HCT116 (cell line): ENCODE results near the gene CAB39. TPM values are rescaled to one million over a fixed set of nuclear protein-coding genes. Genes with fewer than 3 reads are reported as not detected.
A peak's percentile ranks its signal among the peaks of the same experiment; 100 is the strongest.

Source experiments
- ATAC-seq: fragments of 200-7000 bp; cut with Tn5 transposase; 2 replicates; pipeline ENCODE4 v1.9.1; 2020; ENCODE audit warnings: mild to moderate bottlenecking, moderate library complexity
- BruUV-seq: library from RNA; stranded (reverse); fragments of 400-500 nt; replicated peaks from 2 replicates; lab custom pipeline; 2021; lab: Mats Ljungman, UMichigan
- CTCF ChIA-PET: fragments of 300-600 bp; sonication (Branson Sonifier 250); formaldehyde crosslinking; loops from one replicate; lab custom pipeline; 2021; ENCODE audit warnings: antibody characterized with exemption; lab: Charles Lee
- POLR2A ChIA-PET: fragments of 300-600, 350-600 bp; sonication (Branson Sonifier 250); formaldehyde crosslinking; loops from one replicate; lab custom pipeline; 2021; ENCODE audit warnings: antibody characterized with exemption; lab: Charles Lee
- RAD21 ChIA-PET, 2 experiments: fragments of 300-600 bp; sonication (Branson Sonifier 250); formaldehyde crosslinking; loops; one replicate each; lab custom pipeline; 2023; ENCODE audit warnings: low total read pairs in 2 of 2; ENCODE audit not compliant: uncharacterized antibody in 2 of 2, unreplicated experiment in 2 of 2, low non-redundant PET in 1 of 2; lab: Charles Lee
- DNase-seq: peaks from one replicate; pipeline ENCODE4 v3.0.0-alpha.2; 2010; ENCODE audit warnings: low read depth, low spot score
- H2AFZ ChIP-seq: fragments of 200-600 bp; shearing (Covaris generic), sonication (generic); 2 replicates; pipeline ENCODE4 v1.6.1; 2017; ENCODE audit warnings: low read depth, mixed run types, mixed read lengths, antibody characterized with exemption, low read length; ENCODE audit not compliant: poor library complexity, severe bottlenecking
- H3K27ac ChIP-seq: 2 replicates; pipeline ENCODE4 v1.5.1; 2012; ENCODE audit warnings: low read depth, low read length
- H3K27me3 ChIP-seq: fragments of 200-600 bp; sonication (generic); 2 replicates; pipeline ENCODE4 v1.6.1; 2016; ENCODE audit warnings: mixed run types, low read length, mixed read lengths; ENCODE audit not compliant: insufficient read depth
- H3K36me3 ChIP-seq, 2 experiments: fragments of 200-500 bp in 1 of 2; fragments of 200-600 bp in 1 of 2; sonication (Bioruptor generic) in 1 of 2; sonication (generic) in 1 of 2; 2 replicates each; pipeline versions ENCODE4 v1.5.1 to v1.6.1; 2014 to 2016; ENCODE audit warnings: low read length in 2 of 2, inconsistent platforms in 1 of 2, mixed read lengths in 1 of 2, mixed run types in 1 of 2; ENCODE audit not compliant: insufficient read depth in 2 of 2, control insufficient read depth in 1 of 2
- H3K4me1 ChIP-seq, 2 experiments: fragments of 200-600 bp in 1 of 2; sonication (generic) in 1 of 2; 2 replicates each; pipeline versions ENCODE4 v1.5.1 to v1.6.1; 2012 to 2017; ENCODE audit warnings: low read length in 2 of 2, inconsistent platforms in 1 of 2, mild to moderate bottlenecking in 1 of 2, mixed read lengths in 1 of 2, mixed run types in 1 of 2, moderate library complexity in 1 of 2; ENCODE audit not compliant: insufficient read depth in 2 of 2, control insufficient read depth in 1 of 2
- H3K4me2 ChIP-seq: fragments of 200-600 bp; sonication (generic); 2 replicates; pipeline ENCODE4 v1.6.1; 2017; ENCODE audit warnings: mixed run types, low read length, mixed read lengths
- H3K4me3 ChIP-seq, 2 experiments: fragments of 200-600 bp in 1 of 2; sonication (generic) in 1 of 2; replicated peaks in 1 of 2; 2 replicates each; pipeline ENCODE4 v1.5.1; 2011 to 2016; ENCODE audit warnings: low read length in 2 of 2, control low read depth in 1 of 2, low read depth in 1 of 2, mild to moderate bottlenecking in 1 of 2, mixed read lengths in 1 of 2, mixed run types in 1 of 2
- H3K79me2 ChIP-seq: fragments of 200-600 bp; sonication (generic); 2 replicates; pipeline ENCODE4 v1.6.1; 2017; ENCODE audit warnings: mild to moderate bottlenecking, mixed run types, low read length, moderate library complexity, mixed read lengths; ENCODE audit not compliant: insufficient read depth
- H3K9ac ChIP-seq: fragments of 200-600 bp; sonication (generic); 2 replicates; pipeline ENCODE4 v1.6.1; 2016; ENCODE audit warnings: low read length, mixed read lengths
- H3K9me2 ChIP-seq: fragments of 200-600 bp; sonication (generic), shearing (Covaris generic); 2 replicates; pipeline ENCODE4 v1.6.1; 2017; ENCODE audit warnings: mixed run types, mild to moderate bottlenecking, moderate library complexity; ENCODE audit not compliant: insufficient read depth
- H3K9me3 ChIP-seq, 2 experiments: fragments of 200-500 bp in 1 of 2; fragments of 200-600 bp in 1 of 2; sonication (Bioruptor generic) in 1 of 2; sonication (generic) in 1 of 2; 2 replicates each; pipeline ENCODE4 v1.6.1; 2014 to 2017; ENCODE audit warnings: low read length in 2 of 2, mixed read lengths in 2 of 2, inconsistent platforms in 1 of 2, low read depth in 1 of 2, mild to moderate bottlenecking in 1 of 2, mixed run types in 1 of 2, moderate library complexity in 1 of 2; ENCODE audit not compliant: control insufficient read depth in 1 of 2, insufficient read depth in 1 of 2
- H4K20me1 ChIP-seq: fragments of 200-600 bp; sonication (generic), shearing (Covaris generic); 2 replicates; pipeline ENCODE4 v1.6.1; 2017; ENCODE audit warnings: mixed run types, mild to moderate bottlenecking, moderate library complexity; ENCODE audit not compliant: insufficient read depth
- CTCF ChIP-seq, 3 experiments: fragments of 200-600 bp in 1 of 3; sonication (generic) in 1 of 3; IDR thresholded peaks in 2 of 3; conservative IDR thresholded peaks in 1 of 3; 2 replicates each; pipeline ENCODE4 v1.5.1; 2012 to 2017; ENCODE audit warnings: low read depth in 2 of 3, low read length in 2 of 3, antibody characterized with exemption in 1 of 3, borderline replicate concordance in 1 of 3, control low read depth in 1 of 3, mild to moderate bottlenecking in 1 of 3, mixed read lengths in 1 of 3, mixed run types in 1 of 3, moderate library complexity in 1 of 3; ENCODE audit not compliant: insufficient read depth in 1 of 3
- ELF1 ChIP-seq: IDR thresholded peaks from 2 replicates; pipeline ENCODE4 v1.6.1; 2012; ENCODE audit warnings: low read depth, borderline replicate concordance
- EZH2 ChIP-seq: fragments of 200-600 bp; sonication (generic); IDR thresholded peaks from 2 replicates; pipeline ENCODE4 v1.6.1; 2017; ENCODE audit warnings: antibody characterized with exemption, mixed run types
- EZH2phosphoT487 ChIP-seq: fragments of 200-600 bp; IDR thresholded peaks from 2 replicates; pipeline ENCODE4 v1.6.1; 2018; ENCODE audit warnings: antibody characterized with exemption, borderline replicate concordance
- JUND ChIP-seq: IDR thresholded peaks from 2 replicates; pipeline ENCODE4 v1.6.1; 2012
- POLR2A ChIP-seq: IDR thresholded peaks from 2 replicates; pipeline ENCODE4 v1.7.0; 2011; ENCODE audit warnings: borderline replicate concordance; ENCODE audit not compliant: insufficient read depth, insufficient read length; ENCODE audit errors: extremely low read depth
- POLR2AphosphoS5 ChIP-seq: IDR thresholded peaks from 2 replicates; pipeline ENCODE4 v1.6.1; 2011; ENCODE audit warnings: mild to moderate bottlenecking, low read depth, low read length, moderate library complexity
- RAD21 ChIP-seq: IDR thresholded peaks from 2 replicates; pipeline ENCODE4 v1.6.1; 2012; ENCODE audit warnings: low read depth, mild to moderate bottlenecking
- SIN3A ChIP-seq: IDR thresholded peaks from 2 replicates; pipeline ENCODE4 v1.6.1; 2012; ENCODE audit warnings: low read depth
- SP1 ChIP-seq: IDR thresholded peaks from 2 replicates; pipeline ENCODE4 v1.6.1; 2012; ENCODE audit warnings: low read depth
- SRF ChIP-seq: IDR thresholded peaks from 2 replicates; pipeline ENCODE4 v1.6.1; 2012; ENCODE audit warnings: low read depth
- YY1 ChIP-seq: IDR thresholded peaks from 2 replicates; pipeline ENCODE4 v1.6.1; 2011; ENCODE audit warnings: low read length, low read depth, moderate library complexity, mild to moderate bottlenecking; ENCODE audit not compliant: insufficient replicate concordance; ENCODE audit errors: extremely low read depth
- ZBTB33 ChIP-seq: IDR thresholded peaks from 2 replicates; pipeline ENCODE4 v1.6.1; 2011; ENCODE audit warnings: mild to moderate bottlenecking, low read length, moderate library complexity; ENCODE audit not compliant: insufficient replicate concordance; ENCODE audit errors: extremely low read depth
- ZFX ChIP-seq: fragments of 450-650 bp; IDR thresholded peaks from 2 replicates; pipeline ENCODE4 v1.6.1; 2017
- intact Hi-C: fragments of 100-400 bp; cut with micrococcal nuclease; formaldehyde crosslinking; loops from 2 replicates; pipeline ENCODE4 v1.10.0; 2022
- total RNA-seq: library from RNA; stranded (reverse); gene quantifications from one replicate; pipeline ENCODE4 v1.2.1, GENCODE V29; 2021; ENCODE audit not compliant: unreplicated experiment

Gene CAB39
- total RNA-seq, 1 experiment from 2014 or later: 63.6 TPM

DNA sequence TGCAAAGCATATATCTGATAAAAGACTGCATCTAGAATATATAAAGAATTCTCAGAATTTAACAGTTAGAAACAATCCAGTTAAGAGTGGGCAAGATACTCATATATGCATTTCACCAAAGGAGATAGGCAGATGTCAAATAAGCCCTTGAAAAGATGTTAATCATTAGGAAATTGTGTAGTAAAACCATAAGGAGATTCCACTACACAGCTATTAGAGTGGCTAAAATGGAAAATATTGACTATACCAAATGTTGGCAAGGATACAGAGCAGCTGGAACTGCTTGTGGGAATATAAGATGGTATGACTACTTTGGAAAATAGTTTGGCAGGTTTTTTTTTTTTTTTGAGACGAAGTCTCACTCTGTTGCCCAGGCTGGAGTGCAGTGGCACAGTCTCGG is 59.5 kb downstream of the CAB39 start:
- intact Hi-C loops: no loop called here
- H3K9me2 ChIP-seq: no peaks in the 10 kb centered on the region

GRCh38 chr2:230773039-230773773 is 60.6 kb downstream of the CAB39 start:
- peaks cover 35% of the 10 kb centered on the region for H3K79me2 ChIP-seq
- no peak overlapping the region for H2AFZ ChIP-seq
- H4K20me1 ChIP-seq: no peaks in the 10 kb centered on the region
- H3K27ac ChIP-seq: peak overlapping the region; percentile 75; the same call in 1 of the 2 replicates
- RAD21 ChIA-PET: no interaction called here
- no peaks in the 10 kb centered on the region for H3K9me3 ChIP-seq
- H3K4me3 ChIP-seq: no peak overlapping the region
- peak overlapping the region; percentile 67; the same call in 1 of the 2 replicates for H3K4me2 ChIP-seq
- no peak for DNase-seq
- no peaks in the 10 kb centered on the region for H3K27me3 ChIP-seq
- intact Hi-C loops: no loop called here
- no TSS peak for BruUV-seq
- H3K9ac ChIP-seq: no peak overlapping the region
- H3K36me3 ChIP-seq: peaks cover 0 to 3% of the 10 kb centered on the region in 2 experiments; a peak in 1 of 4 replicates
- H3K4me1 ChIP-seq: peaks cover 43 to 56% of the 10 kb centered on the region in 2 experiments
- no peak for ATAC-seq
- CTCF ChIA-PET: interaction anchor here (1.1 kb wide), 1 partner anchor 11 kb away, joined by 4 read pairs; no protein-coding TSS in a partner anchor
- no peaks in the 10 kb centered on the region for H3K9me2 ChIP-seq
- POLR2A ChIA-PET: interaction anchor here (1.7 kb wide), 1 partner anchor 21 kb away, joined by 6 read pairs; no protein-coding TSS in a partner anchor
- TF ChIP-seq POLR2A (no peak), RAD21 (no peak), POLR2AphosphoS5 (no peak), EZH2phosphoT487 (no peak), SRF (no peak), EZH2 (no peak), ZBTB33 (no peak), JUND (no peak), ZFX (no peak), CTCF (IDR thresholded peaks at IDR 0.05 in 2 of 3, conservative IDR thresholded peaks at IDR 0.05 in 1 of 3; ENCODE audit: borderline replicate concordance in 1 of 3, insufficient read depth in 1 of 3, low read depth in 2 of 3, low read length in 2 of 3) (no peak), SIN3A (no peak), ELF1 (no peak)

More for the DNA sequence above, 59.5 kb downstream of the CAB39 start:
- no peak overlapping the region for H3K9ac ChIP-seq
- ATAC-seq (no peak), DNase-seq (no peak)
- POLR2A ChIA-PET: no interaction called here
- no peak overlapping the region for H2AFZ ChIP-seq
- H3K36me3 ChIP-seq: peaks cover 0 to 3% of the 10 kb centered on the region in 2 experiments; a peak in 1 of 4 replicates
- CTCF ChIA-PET: no interaction called here
- TF ChIP-seq YY1: no peak
- TF ChIP-seq SP1: no peak
- TF ChIP-seq JUND: 0 out of 2 replicates have a peak, but pooled peaks have one; percentile 4
- no peaks in the 10 kb centered on the region for H3K27me3 ChIP-seq
- H3K4me1 ChIP-seq: peaks cover 33 to 46% of the 10 kb centered on the region in 2 experiments
- BruUV-seq: no TSS peak
- H4K20me1 ChIP-seq: no peaks in the 10 kb centered on the region
- RAD21 ChIA-PET: no interaction called here
- H3K4me3 ChIP-seq: no peak overlapping the region
- H3K79me2 ChIP-seq: peaks cover 33% of the 10 kb centered on the region
- no peak overlapping the region for H3K27ac ChIP-seq
- no peaks in the 10 kb centered on the region for H3K9me3 ChIP-seq
- no peak overlapping the region for H3K4me2 ChIP-seq
